H1 (cell line): ENCODE data around the gene B3GAT1. TPM values are rescaled to one million over a fixed set of nuclear protein-coding genes. Genes with fewer than 3 reads are reported as not detected.

Experiments
- CTCF ChIA-PET: fragments of 300-600 bp; sonication (Branson Sonifier 250); formaldehyde crosslinking; loops from one replicate; lab custom pipeline; 2021; ENCODE audit not compliant: partially characterized antibody; lab: Charles Lee
- POLR2A ChIA-PET: fragments of 300-600 bp; sonication (Branson Sonifier 250); formaldehyde crosslinking; loops from one replicate; lab custom pipeline; 2021; ENCODE audit warnings: inconsistent platforms; ENCODE audit not compliant: partially characterized antibody; lab: Charles Lee
- DNase-seq, 2 experiments: peaks; one replicate each; pipeline versions ENCODE4 v3.0.0 to v3.0.0-alpha.2; 2010 to 2022; ENCODE audit warnings: low spot score in 2 of 2, low read depth in 1 of 2, mixed read lengths in 1 of 2
- FAIRE-seq: peaks from 2 replicates; lab custom pipeline; 2011; peaks lifted over from hg19 to GRCh38; lab: Jason Lieb, UNC
- H2AFZ ChIP-seq: 2 replicates; pipeline ENCODE4 v1.8.1; 2012; ENCODE audit warnings: low read length, inconsistent platforms
- H2AK5ac ChIP-seq: 2 replicates; pipeline ENCODE4 v1.6.1; 2013; ENCODE audit warnings: low read depth, low read length
- H2BK120ac ChIP-seq: replicated peaks from 2 replicates; pipeline ENCODE3; 2013; ENCODE audit warnings: low read depth, low read length, inconsistent platforms
- H2BK12ac ChIP-seq: 2 replicates; pipeline ENCODE4 v1.6.1; 2013; ENCODE audit warnings: low read depth, low read length
- H2BK15ac ChIP-seq: 2 replicates; pipeline ENCODE4 v1.6.1; 2013; ENCODE audit warnings: low read length
- H2BK20ac ChIP-seq: 2 replicates; pipeline ENCODE4 v1.6.1; 2013; ENCODE audit warnings: low read length
- H2BK5ac ChIP-seq: 2 replicates; pipeline ENCODE4 v1.6.1; 2013; ENCODE audit warnings: low read depth, low read length
- H3K14ac ChIP-seq: 2 replicates; pipeline ENCODE4 v1.6.1; 2013; ENCODE audit warnings: inconsistent platforms; ENCODE audit not compliant: insufficient read length
- H3K18ac ChIP-seq: 2 replicates; pipeline ENCODE4 v1.6.1; 2013; ENCODE audit warnings: low read length; ENCODE audit errors: extremely low read depth
- H3K23ac ChIP-seq: 2 replicates; pipeline ENCODE4 v1.6.1; 2013; ENCODE audit warnings: inconsistent platforms; ENCODE audit not compliant: insufficient read length
- H3K23me2 ChIP-seq: 2 replicates; pipeline ENCODE4 v1.6.1; 2013; ENCODE audit warnings: low read depth, low read length
- H3K27ac ChIP-seq: 2 replicates; pipeline ENCODE4 v1.6.1; 2011; ENCODE audit warnings: low read depth, low read length, inconsistent platforms
- H3K27me3 ChIP-seq, 4 experiments: replicated peaks in 1 of 4; 1 replicate in 1 of 4; 2 replicates in 3 of 4; pipeline versions ENCODE4 v1.6.1 to v1.8.1; 2011 to 2013; ENCODE audit warnings: low read length in 3 of 4, mild to moderate bottlenecking in 3 of 4, inconsistent platforms in 2 of 4, mixed read lengths in 2 of 4, moderate library complexity in 1 of 4; ENCODE audit not compliant: control insufficient read depth in 3 of 4, insufficient read depth in 3 of 4; ENCODE audit errors: extremely low read depth in 1 of 4
- H3K36me3 ChIP-seq, 4 experiments: 2 replicates each; pipeline versions ENCODE4 v1.6.1 to v1.8.1; 2011 to 2013; ENCODE audit warnings: mild to moderate bottlenecking in 4 of 4, low read length in 3 of 4, moderate library complexity in 2 of 4, control low read depth in 1 of 4, inconsistent platforms in 1 of 4; ENCODE audit not compliant: insufficient read depth in 4 of 4, control insufficient read depth in 2 of 4
- H3K4ac ChIP-seq: replicated peaks from 2 replicates; pipeline ENCODE3; 2013; ENCODE audit warnings: low read length, low read depth, mixed read lengths, inconsistent platforms; ENCODE audit not compliant: insufficient read length
- H3K4me1 ChIP-seq, 4 experiments: replicated peaks in 1 of 4; 1 replicate in 1 of 4; 2 replicates in 3 of 4; pipeline versions ENCODE4 v1.6.1 to v1.8.1; 2011 to 2013; ENCODE audit warnings: low read length in 3 of 4, inconsistent platforms in 2 of 4, mixed read lengths in 1 of 4; ENCODE audit not compliant: insufficient read depth in 4 of 4, control insufficient read depth in 3 of 4
- H3K4me2 ChIP-seq, 2 experiments: 2 replicates each; pipeline versions ENCODE4 v1.6.1 to v1.8.1; 2011 to 2013; ENCODE audit warnings: low read depth in 2 of 2, low read length in 2 of 2, control low read depth in 1 of 2, inconsistent platforms in 1 of 2, mild to moderate bottlenecking in 1 of 2; ENCODE audit not compliant: insufficient read depth in 1 of 2
- H3K4me3 ChIP-seq, 4 experiments: fragments of 200-600, 300-600 bp in 1 of 4; sonication (generic), shearing (Covaris generic), sonication (Bioruptor Twin) in 1 of 4; 2 replicates each; pipeline versions ENCODE4 v1.5.1 to v1.8.1; 2011 to 2016; ENCODE audit warnings: low read length in 4 of 4, low read depth in 3 of 4, control low read depth in 2 of 4, inconsistent platforms in 2 of 4, mild to moderate bottlenecking in 2 of 4, mixed read lengths in 1 of 4, moderate library complexity in 1 of 4; ENCODE audit not compliant: insufficient read depth in 2 of 4; ENCODE audit errors: extremely low read depth in 1 of 4
- H3K56ac ChIP-seq: replicated peaks from 2 replicates; pipeline ENCODE3; 2013; ENCODE audit warnings: low read depth, mild to moderate bottlenecking, mixed read lengths, low read length, inconsistent platforms; ENCODE audit not compliant: insufficient read length
- H3K79me1 ChIP-seq: 2 replicates; pipeline ENCODE4 v1.6.1; 2013; ENCODE audit warnings: low read depth, low read length, control low read depth
- H3K79me2 ChIP-seq, 2 experiments: 2 replicates each; pipeline versions ENCODE4 v1.6.1 to v1.8.1; 2012 to 2013; ENCODE audit warnings: low read length in 2 of 2, mild to moderate bottlenecking in 2 of 2, inconsistent platforms in 1 of 2; ENCODE audit not compliant: insufficient read depth in 2 of 2, control insufficient read depth in 1 of 2
- H3K9ac ChIP-seq, 4 experiments: replicated peaks in 1 of 4; 1 replicate in 1 of 4; 2 replicates in 3 of 4; pipeline versions ENCODE4 v1.6.1 to v1.8.1; 2011 to 2013; ENCODE audit warnings: low read depth in 3 of 4, low read length in 3 of 4, control low read depth in 2 of 4, mild to moderate bottlenecking in 2 of 4, moderate library complexity in 2 of 4, inconsistent platforms in 1 of 4; ENCODE audit errors: extremely low read depth in 1 of 4
- H3K9me3 ChIP-seq, 2 experiments: 2 replicates each; pipeline versions ENCODE4 v1.6.1 to v1.8.1; 2012 to 2013; ENCODE audit warnings: mild to moderate bottlenecking in 2 of 2, moderate library complexity in 2 of 2, control low read depth in 1 of 2, inconsistent platforms in 1 of 2, low read depth in 1 of 2, low read length in 1 of 2, mixed read lengths in 1 of 2; ENCODE audit not compliant: insufficient read depth in 2 of 2
- H4K20me1 ChIP-seq, 2 experiments: replicated peaks in 1 of 2; 2 replicates each; pipeline versions ENCODE3 to v1.8.1; 2011 to 2013; ENCODE audit warnings: inconsistent platforms in 2 of 2, low read length in 2 of 2, mild to moderate bottlenecking in 1 of 2; ENCODE audit not compliant: insufficient read depth in 2 of 2, control insufficient read depth in 1 of 2
- H4K5ac ChIP-seq: 2 replicates; pipeline ENCODE4 v1.6.1; 2013; ENCODE audit warnings: low read length, low read depth, mixed read lengths, inconsistent platforms; ENCODE audit not compliant: insufficient read length
- H4K8ac ChIP-seq: 2 replicates; pipeline ENCODE4 v1.8.0; 2013; ENCODE audit warnings: mild to moderate bottlenecking, moderate library complexity, low read length, inconsistent platforms; ENCODE audit not compliant: insufficient read depth; ENCODE audit errors: extremely low read depth
- H4K91ac ChIP-seq: replicated peaks from 2 replicates; pipeline ENCODE3; 2013; ENCODE audit warnings: low read length, mixed read lengths, inconsistent platforms; ENCODE audit not compliant: insufficient read length
- ATF2 ChIP-seq: IDR thresholded peaks from 2 replicates; pipeline ENCODE4 v1.6.1; 2012; ENCODE audit warnings: low read length, inconsistent platforms
- BACH1 ChIP-seq: IDR thresholded peaks from 2 replicates; pipeline ENCODE4 v1.6.1; 2012; ENCODE audit warnings: low read length, improper control_type of control experiment
- CBX5 ChIP-seq: fragments of 300-800, 300-1000 bp; sonication (generic); IDR thresholded peaks from 2 replicates; pipeline ENCODE4 v1.7.1; 2016; ENCODE audit warnings: antibody characterized with exemption, low read length, low read depth
- CTBP2 ChIP-seq: IDR thresholded peaks from 2 replicates; pipeline ENCODE4 v1.7.0; 2011; ENCODE audit warnings: borderline replicate concordance, mild to moderate bottlenecking, moderate library complexity, mixed read lengths, low read length; ENCODE audit not compliant: insufficient read depth, insufficient read length
- KDM4A ChIP-seq: IDR thresholded peaks from one replicate; pipeline ENCODE4 v1.7.1; 2012; ENCODE audit warnings: low read depth, mild to moderate bottlenecking, moderate library complexity, low read length, inconsistent platforms; ENCODE audit not compliant: severe bottlenecking
- PHF8 ChIP-seq: fragments of 200-600 bp; sonication (generic); conservative IDR thresholded peaks from 2 replicates; pipeline ENCODE4 v1.7.1; 2012; ENCODE audit warnings: low read depth, mild to moderate bottlenecking, inconsistent platforms, low read length, moderate library complexity
- RNF2 ChIP-seq: fragments of 200-900, 300-1000 bp; sonication (generic); IDR thresholded peaks from 2 replicates; pipeline ENCODE4 v1.7.1; 2016; ENCODE audit warnings: borderline replicate concordance, low read depth, mild to moderate bottlenecking, antibody characterized with exemption, low read length; ENCODE audit not compliant: poor library complexity, severe bottlenecking; ENCODE audit errors: missing control alignments
- SIN3A ChIP-seq, 2 experiments: IDR thresholded peaks in 1 of 2; conservative IDR thresholded peaks in 1 of 2; 2 replicates each; pipeline ENCODE4 v1.6.1; 2011 to 2012; ENCODE audit warnings: low read length in 2 of 2, improper control_type of control experiment in 1 of 2, low read depth in 1 of 2, mild to moderate bottlenecking in 1 of 2
- SRF ChIP-seq: IDR thresholded peaks from 2 replicates; pipeline ENCODE4 v1.6.1; 2011; ENCODE audit warnings: mild to moderate bottlenecking, low read depth, low read length, moderate library complexity
- USF2 ChIP-seq: IDR thresholded peaks from 2 replicates; pipeline ENCODE4 v1.6.1; 2011; ENCODE audit warnings: low read length, improper control_type of control experiment
- WGBS, 2 experiments: shearing (Covaris generic) in 1 of 2; methylation state at CpG; one replicate each; pipeline versions ENCODE4 v1.1.6 to v1.1.7; 2013 to 2015; ENCODE audit warnings: low lambda C conversion rate in 2 of 2, mixed read lengths in 2 of 2, inconsistent platforms in 1 of 2, low coverage in 1 of 2, missing lambda C conversion rate in 1 of 2; ENCODE audit not compliant: insufficient replicate concordance in 2 of 2, insufficient coverage in 1 of 2, insufficient read length in 1 of 2; ENCODE audit errors: extremely low coverage in 1 of 2, missing lambda C conversion rate in 1 of 2; 5-methylcytosine and 5-hydroxymethylcytosine counted together
- polyA plus RNA-seq, 7 experiments: library from polyadenylated mRNA; depleted of rRNA in 3 of 7; stranded (reverse) in 5 of 7; unstranded in 2 of 7; fragments of >200 nt in 5 of 7; fragments of 200-250 nt in 2 of 7; gene quantifications; 1 replicate in 5 of 7; 2 replicates in 1 of 7; 4 replicates in 1 of 7; pipeline versions ENCODE4 v1.2.1 to v1.2.3, GENCODE V29; 2011 to 2013; ENCODE audit warnings: missing spikeins in 2 of 7, mixed read lengths in 2 of 7
- total RNA-seq: library from RNA; stranded (reverse); fragmentation: NEBNext Ultra II Directional; extraction: Animal tissue kit (Norgen Biotek cat#: 25700); gene quantifications from 2 replicates; pipeline ENCODE4 v1.2.1, GENCODE V29; 2021

The B3GAT1 gene
- total and polyA plus RNA-seq, 2 of the 8 experiments (the other 6 are each of a cell fraction or from before 2014, with no cell fraction given), result 19.7 to 32.4 TPM

- ChIA-PET POLR2A (no interaction called here), CTCF (interaction anchor here (1.0 to 2.2 kb wide), 2 partner anchors 13 to 18 kb away, joined by 4 to 5 read pairs; no protein-coding TSS in a partner anchor)
- Histone ChIP-seq H3K4me1 (peaks cover 0 to 3% (median 1%) of the 10 kb centered on the region in 4 experiments; a peak in 3 of 7 replicates), H3K23me2 (peaks cover 4% of the 10 kb centered on the region; the same call in 1 of the 2 replicates), H3K79me1 (no peaks in the 10 kb centered on the region), H3K9ac (no peak overlapping the region; a peak in 1 of 7 replicates), H2BK120ac (no peak overlapping the region), H3K4ac (no peak overlapping the region), H2BK5ac (no peak overlapping the region), H4K8ac (no peak overlapping the region), H3K56ac (no peak overlapping the region), H3K79me2 (no peaks in the 10 kb centered on the region), H2AFZ (no peak overlapping the region), H4K20me1 (no peaks in the 10 kb centered on the region), H3K4me2 (no peak overlapping the region), H2BK20ac (no peak overlapping the region), H3K36me3 (no peaks in the 10 kb centered on the region), H2BK15ac (no peak overlapping the region), H3K27me3 (no peaks in the 10 kb centered on the region), H4K91ac (no peak overlapping the region), H4K5ac (no peak overlapping the region), H3K23ac (no peak overlapping the region), H3K4me3 (no peak overlapping the region), H3K14ac (no peak overlapping the region), H3K9me3 (no peaks in the 10 kb centered on the region), H3K27ac (no peak overlapping the region), H2BK12ac (no peak overlapping the region), H2AK5ac (no peak overlapping the region), H3K18ac (no peak overlapping the region)
- no peak for FAIRE-seq
- no peak for DNase-seq
- whole genome bisulfite sequencing, 2 experiments, result 93% methylated on average over 10 of the region's 10 CpGs; no CpG with 5 or more reads in 1 of the 2 experiments
- TF ChIP-seq ATF2, result no peak
- no peak for TF ChIP-seq PHF8
- TF ChIP-seq CTBP2, result no peak
- TF ChIP-seq USF2, result no peak
- TF ChIP-seq SRF, result no peak
- TF ChIP-seq SIN3A (conservative IDR thresholded peaks at IDR 0.05 in 1 of 2, IDR thresholded peaks at IDR 0.05 in 1 of 2; ENCODE audit: low read depth in 1 of 2, low read length in 2 of 2), result no peak
- no peak for TF ChIP-seq BACH1
- no peak for TF ChIP-seq CBX5
- TF ChIP-seq RNF2, result no peak
- TF ChIP-seq KDM4A, result no peak
Observed at GRCh38 chr11:134436781-134437180, 24.7 kb upstream of the B3GAT1 start.
